ENCODE data around the gene NSMF. TPM values are rescaled to one million over a fixed set of nuclear protein-coding genes. Genes with fewer than 3 reads are reported as not detected.

NSMF gene
- total RNA-seq, 5 donors from 2014 or later (not counting 1 experiment from before 2014, with no cell fraction given): 40.5 to 89.5 (median 51.7) TPM

- DNase-seq (no peak), ATAC-seq (replicated peaks in 1 of 4) (peak in 1 of 4 experiments; percentile 5)
- H3K27ac ChIP-seq (ENCODE audit: low read length): no peak overlapping the region
- ChIA-PET CTCF (no interaction called here), POLR2A (interaction anchor here in 1 of 2 donors (0.6 kb wide), 1 partner anchor 20 kb away, joined by 3 read pairs; no protein-coding TSS in a partner anchor)
- peaks cover 0 to under 1% of the 10 kb centered on the region in 2 donors for H3K27me3 Mint-ChIP-seq
- no peak overlapping the region for H3K27ac Mint-ChIP-seq
- H3K36me3 Mint-ChIP-seq: no peaks in the 10 kb centered on the region
- H3K4me1 Mint-ChIP-seq: peaks cover 23 to 49% (median 39%) of the 10 kb centered on the region in 3 donors
- H3K4me1 ChIP-seq (ENCODE audit: control insufficient read depth in 1 of 2, extremely low read depth in 1 of 2, insufficient read depth in 2 of 2, low read length in 2 of 2): peaks cover 22 to 67% of the 10 kb centered on the region in 2 experiments
- H3K4me3 ChIP-seq (ENCODE audit: control insufficient read depth in 1 of 2, extremely low read depth in 1 of 2, low read length in 1 of 2): no peak overlapping the region
- no peak overlapping the region for H3K4me3 Mint-ChIP-seq
- WGBS (ENCODE audit: insufficient coverage): 93% methylated on average over 10 of the region's 16 CpGs
- H3K36me3 ChIP-seq (ENCODE audit: control insufficient read depth in 2 of 2, extremely low read depth in 1 of 2, insufficient read depth in 1 of 2, low read length in 1 of 2): peaks cover 5 to 6% of the 10 kb centered on the region in 2 donors
- no peaks in the 10 kb centered on the region for H3K9me3 ChIP-seq
- no peaks in the 10 kb centered on the region for H3K9me3 Mint-ChIP-seq
- peaks cover 0 to 18% of the 10 kb centered on the region in 2 experiments for H3K27me3 ChIP-seq (replicated peaks in 1 of 2; ENCODE audit: control insufficient read depth in 2 of 2, extremely low read depth in 1 of 2, insufficient read depth in 2 of 2, low read length in 1 of 2)
These were observed 10.6 kb downstream of the NSMF start for GRCh38 chr9:137448602-137448962.

- Mint-ChIP-seq H3K9me3 (no peaks in the 10 kb centered on the region), H3K4me1 (peaks cover 22 to 44% (median 39%) of the 10 kb centered on the region in 3 donors)
- POLR2A ChIA-PET: interaction anchor here in 1 of 2 donors (0.6 kb wide), 1 partner anchor 21 kb away, joined by 3 read pairs; no protein-coding TSS in a partner anchor
These were observed 11.2 kb downstream of the NSMF start for GRCh38 chr9:137447722-137448601.

GRCh38 chr9:137446851-137447471 is 12.2 kb downstream of the NSMF start:
- no peak overlapping the region for H3K4me3 ChIP-seq (ENCODE audit: control insufficient read depth in 1 of 2, extremely low read depth in 1 of 2, low read length in 1 of 2)
- H3K36me3 Mint-ChIP-seq: no peaks in the 10 kb centered on the region
- H3K9me3 ChIP-seq: no peaks in the 10 kb centered on the region
- WGBS (ENCODE audit: insufficient coverage): 70% methylated on average over 21 of the region's 21 CpGs
- H3K27me3 Mint-ChIP-seq: peaks cover 2 to 7% of the 10 kb centered on the region in 2 donors
- peaks cover 17 to 37% (median 36%) of the 10 kb centered on the region in 3 donors for H3K4me1 Mint-ChIP-seq
- no peaks in the 10 kb centered on the region for H3K9me3 Mint-ChIP-seq
- ChIA-PET CTCF (interaction anchor here (0.5 to 0.6 kb wide), 2 partner anchors 9 to 130 kb away, joined by 3 to 4 read pairs; no protein-coding TSS in a partner anchor), POLR2A (no interaction called here)
- H3K27ac ChIP-seq (ENCODE audit: low read length): no peak overlapping the region
- H3K27ac Mint-ChIP-seq: peak overlapping the region; percentile 12 to 20
- DNase-seq: no peak
- H3K36me3 ChIP-seq (ENCODE audit: control insufficient read depth in 2 of 2, extremely low read depth in 1 of 2, insufficient read depth in 1 of 2, low read length in 1 of 2): no peaks in the 10 kb centered on the region
- H3K4me1 ChIP-seq (ENCODE audit: control insufficient read depth in 1 of 2, extremely low read depth in 1 of 2, insufficient read depth in 2 of 2, low read length in 2 of 2): peaks cover 5 to 51% of the 10 kb centered on the region in 2 experiments
- H3K27me3 ChIP-seq (replicated peaks in 1 of 2; ENCODE audit: control insufficient read depth in 2 of 2, extremely low read depth in 1 of 2, insufficient read depth in 2 of 2, low read length in 1 of 2): peaks cover 0 to 23% of the 10 kb centered on the region in 2 experiments
- H3K4me3 Mint-ChIP-seq: no peak overlapping the region
- ATAC-seq (replicated peaks in 1 of 4): no peak

More at GRCh38 chr9:137447722-137448601, 11.2 kb downstream of the NSMF start:
- Histone ChIP-seq H3K4me3 (ENCODE audit: control insufficient read depth in 1 of 2, extremely low read depth in 1 of 2, low read length in 1 of 2) (no peak overlapping the region), H3K27me3 (replicated peaks in 1 of 2; ENCODE audit: control insufficient read depth in 2 of 2, extremely low read depth in 1 of 2, insufficient read depth in 2 of 2, low read length in 1 of 2) (peaks cover 0 to 22% of the 10 kb centered on the region in 2 experiments), H3K4me1 (ENCODE audit: control insufficient read depth in 1 of 2, extremely low read depth in 1 of 2, insufficient read depth in 2 of 2, low read length in 2 of 2) (peaks cover 15 to 61% of the 10 kb centered on the region in 2 experiments), H3K27ac (ENCODE audit: low read length) (no peak overlapping the region), H3K9me3 (no peaks in the 10 kb centered on the region), H3K36me3 (ENCODE audit: control insufficient read depth in 2 of 2, extremely low read depth in 1 of 2, insufficient read depth in 1 of 2, low read length in 1 of 2) (peaks cover 3% of the 10 kb centered on the region in 2 donors)
- CTCF ChIA-PET: interaction anchor here (0.5 to 0.9 kb wide), 3 partner anchors 8 to 79 kb away, joined by 3 to 4 read pairs (median 4); partner anchors contain the start of genes EXD3 (in 1 of the 2) and NOXA1 (in 1 of the 2)
- no peak for ATAC-seq (replicated peaks in 1 of 4)
- 90% methylated on average over 17 of the region's 27 CpGs for WGBS (ENCODE audit: insufficient coverage)
- Mint-ChIP-seq H3K36me3 (no peaks in the 10 kb centered on the region), H3K27me3 (peaks cover 0 to 4% of the 10 kb centered on the region in 2 donors), H3K4me3 (no peak overlapping the region), H3K27ac (no peak overlapping the region)
- DNase-seq: no peak

- Mint-ChIP-seq H3K4me1 (peaks cover 19 to 35% (median 33%) of the 10 kb centered on the region in 3 donors), H3K27ac (no peak overlapping the region), H3K4me3 (no peak overlapping the region), H3K27me3 (peaks cover 5 to 9% of the 10 kb centered on the region in 2 donors), H3K36me3 (no peaks in the 10 kb centered on the region), H3K9me3 (no peaks in the 10 kb centered on the region)
- H3K27ac ChIP-seq (ENCODE audit: low read length): no peak overlapping the region
- ChIA-PET POLR2A (no interaction called here), CTCF (interaction anchor here in 1 of 2 donors (0.6 kb wide), 1 partner anchor 131 kb away, joined by 3 read pairs; no protein-coding TSS in a partner anchor)
- peaks cover 0 to 29% of the 10 kb centered on the region in 2 experiments for H3K27me3 ChIP-seq (replicated peaks in 1 of 2; ENCODE audit: control insufficient read depth in 2 of 2, extremely low read depth in 1 of 2, insufficient read depth in 2 of 2, low read length in 1 of 2)
- H3K36me3 ChIP-seq (ENCODE audit: control insufficient read depth in 2 of 2, extremely low read depth in 1 of 2, insufficient read depth in 1 of 2, low read length in 1 of 2): no peaks in the 10 kb centered on the region
- peaks cover 5 to 50% of the 10 kb centered on the region in 2 experiments for H3K4me1 ChIP-seq (ENCODE audit: control insufficient read depth in 1 of 2, extremely low read depth in 1 of 2, insufficient read depth in 2 of 2, low read length in 2 of 2)
- DNase-seq (no peak), ATAC-seq (replicated peaks in 1 of 4) (no peak)
- no peaks in the 10 kb centered on the region for H3K9me3 ChIP-seq
- WGBS (ENCODE audit: insufficient coverage): 75% methylated on average over 10 of the region's 19 CpGs
- H3K4me3 ChIP-seq (ENCODE audit: control insufficient read depth in 1 of 2, extremely low read depth in 1 of 2, low read length in 1 of 2): no peak overlapping the region
These were observed 13.2 kb downstream of the NSMF start for GRCh38 chr9:137445930-137446431.

GRCh38 chr9:137445275-137445807 is 13.8 kb downstream of the NSMF start:
- ATAC-seq (replicated peaks in 1 of 4) (peak; percentile 47 to 81 (median 75)), DNase-seq (peak; percentile 54 to 90 (median 76))
- peaks cover 3 to 44% of the 10 kb centered on the region in 2 experiments for H3K4me1 ChIP-seq (ENCODE audit: control insufficient read depth in 1 of 2, extremely low read depth in 1 of 2, insufficient read depth in 2 of 2, low read length in 2 of 2)
- Mint-ChIP-seq H3K4me3 (no peak overlapping the region), H3K27ac (peak overlapping the region in 1 of 2 donors; percentile 79), H3K9me3 (no peaks in the 10 kb centered on the region), H3K27me3 (peaks cover 5 to 9% of the 10 kb centered on the region in 2 donors), H3K36me3 (no peaks in the 10 kb centered on the region), H3K4me1 (peaks cover 19 to 31% (median 29%) of the 10 kb centered on the region in 3 donors)
- no peak overlapping the region for H3K27ac ChIP-seq (ENCODE audit: low read length)
- H3K4me3 ChIP-seq (ENCODE audit: control insufficient read depth in 1 of 2, extremely low read depth in 1 of 2, low read length in 1 of 2): no peak overlapping the region
- no peaks in the 10 kb centered on the region for H3K9me3 ChIP-seq
- ChIA-PET CTCF (no interaction called here), POLR2A (no interaction called here)
- H3K36me3 ChIP-seq (ENCODE audit: control insufficient read depth in 2 of 2, extremely low read depth in 1 of 2, insufficient read depth in 1 of 2, low read length in 1 of 2): no peaks in the 10 kb centered on the region
- WGBS (ENCODE audit: insufficient coverage): 52% methylated on average over 7 of the region's 14 CpGs
- peaks cover 0 to 29% of the 10 kb centered on the region in 2 experiments for H3K27me3 ChIP-seq (replicated peaks in 1 of 2; ENCODE audit: control insufficient read depth in 2 of 2, extremely low read depth in 1 of 2, insufficient read depth in 2 of 2, low read length in 1 of 2)
